ENCODE data around the gene ATXN8OS.
"Not testable (repeated sequence)": the region's sequence is repeated elsewhere in the genome, so short reads cannot be mapped to it uniquely, and the experiment has no call there.

The ATXN8OS gene

DNA sequence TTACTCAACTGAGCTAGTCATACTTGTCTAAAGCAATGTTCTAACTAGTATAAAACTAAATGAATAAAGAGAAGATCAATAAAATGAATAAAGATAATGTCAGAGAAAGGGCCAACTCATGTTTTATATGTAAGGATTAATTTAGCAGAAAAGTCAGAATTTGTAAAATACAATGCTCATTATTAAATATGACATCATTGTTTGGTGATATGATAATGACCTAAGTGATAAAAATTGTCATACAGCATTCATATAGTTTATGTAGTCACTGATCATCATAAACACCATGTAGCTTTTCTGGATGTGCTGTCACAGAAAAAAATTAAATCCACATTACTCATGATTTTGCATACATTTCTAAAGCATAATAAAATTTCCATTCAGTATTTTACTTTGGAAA lies 3.1 kb upstream of the ATXN8OS start:
- DNase-seq (ENCODE audit: low read depth): no peak

DNA sequence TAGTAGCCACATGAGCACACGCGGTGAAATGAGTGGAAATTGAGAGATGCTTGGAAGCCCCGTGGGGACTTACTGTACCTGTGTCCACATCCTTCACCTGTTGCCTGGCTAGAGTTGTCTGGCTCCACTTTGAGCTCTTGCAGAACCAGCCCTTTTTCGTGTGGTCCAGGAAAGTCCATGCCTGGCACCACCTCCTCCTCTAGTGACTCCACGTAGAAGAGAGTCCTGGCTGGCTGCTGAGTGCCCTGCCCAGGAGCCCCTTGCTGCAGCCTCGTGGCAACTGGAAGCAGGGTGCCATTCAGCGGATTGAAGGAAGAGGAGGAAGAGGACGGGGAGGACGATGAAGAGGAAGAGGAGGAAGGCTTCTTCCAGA lies 515 bp upstream of the ATXN8OS start:
- no peak overlapping the region for H3K4me3 ChIP-seq (replicated peaks; ENCODE audit: low read depth, low read length)
- DNase-seq (ENCODE audit: low read depth): no peak
- TF ChIP-seq, protein P1, sequence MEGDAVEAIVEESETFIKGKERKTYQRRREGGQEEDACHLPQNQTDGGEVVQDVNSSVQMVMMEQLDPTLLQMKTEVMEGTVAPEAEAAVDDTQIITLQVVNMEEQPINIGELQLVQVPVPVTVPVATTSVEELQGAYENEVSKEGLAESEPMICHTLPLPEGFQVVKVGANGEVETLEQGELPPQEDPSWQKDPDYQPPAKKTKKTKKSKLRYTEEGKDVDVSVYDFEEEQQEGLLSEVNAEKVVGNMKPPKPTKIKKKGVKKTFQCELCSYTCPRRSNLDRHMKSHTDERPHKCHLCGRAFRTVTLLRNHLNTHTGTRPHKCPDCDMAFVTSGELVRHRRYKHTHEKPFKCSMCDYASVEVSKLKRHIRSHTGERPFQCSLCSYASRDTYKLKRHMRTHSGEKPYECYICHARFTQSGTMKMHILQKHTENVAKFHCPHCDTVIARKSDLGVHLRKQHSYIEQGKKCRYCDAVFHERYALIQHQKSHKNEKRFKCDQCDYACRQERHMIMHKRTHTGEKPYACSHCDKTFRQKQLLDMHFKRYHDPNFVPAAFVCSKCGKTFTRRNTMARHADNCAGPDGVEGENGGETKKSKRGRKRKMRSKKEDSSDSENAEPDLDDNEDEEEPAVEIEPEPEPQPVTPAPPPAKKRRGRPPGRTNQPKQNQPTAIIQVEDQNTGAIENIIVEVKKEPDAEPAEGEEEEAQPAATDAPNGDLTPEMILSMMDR (IDR thresholded peaks at IDR 0.05; ENCODE audit: low read length, missing control alignments): no peak

More for the DNA sequence above, 3.1 kb upstream of the ATXN8OS start:
- no peak overlapping the region for H3K4me3 ChIP-seq (replicated peaks; ENCODE audit: low read depth, low read length)
- TF ChIP-seq, protein P1 (IDR thresholded peaks at IDR 0.05; ENCODE audit: low read length, missing control alignments): no peak

DNA sequence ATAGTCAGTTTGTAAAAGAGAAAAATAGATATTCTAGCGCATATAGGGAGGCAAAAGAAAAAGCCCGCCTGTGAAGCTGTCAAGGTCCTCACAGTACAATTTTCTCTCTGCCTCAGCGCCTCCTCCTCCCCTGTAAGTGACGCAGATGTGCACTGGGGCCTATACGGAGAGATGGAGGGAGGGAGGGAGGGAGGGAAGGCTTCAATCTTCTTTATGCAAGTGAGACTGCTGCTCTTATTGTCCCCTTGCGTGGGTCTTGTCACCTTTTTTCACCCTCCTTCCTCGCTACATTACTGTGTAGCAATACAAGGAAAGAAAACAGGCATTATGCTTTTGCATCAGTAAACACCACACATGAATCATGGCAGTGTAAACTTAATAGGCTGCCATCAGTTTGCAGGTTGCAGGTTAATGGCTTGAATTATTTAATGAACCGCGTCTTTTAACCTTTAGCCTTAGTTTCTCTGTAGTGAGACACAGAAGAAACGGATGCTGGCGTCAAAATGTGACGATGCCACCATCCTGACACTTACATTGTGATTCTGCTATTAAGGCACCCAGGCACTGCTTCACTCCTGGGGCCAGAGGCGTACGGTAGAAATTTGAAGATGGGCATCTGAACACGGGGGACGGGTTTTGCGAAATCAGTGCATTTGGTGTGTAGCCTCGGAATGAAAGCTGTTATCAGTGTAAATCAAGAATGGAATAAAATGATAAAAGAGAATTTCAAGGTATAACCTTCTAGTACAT lies 905 bp downstream of the ATXN8OS start, which contains the start of gene KLHL1:
TSS of gene KLHL1 (minus strand) at position 97 of the 750 bp plus-strand sequence. CDS start 753 bp downstream, outside the sequence.
- TF ChIP-seq, protein P1 (IDR thresholded peaks at IDR 0.05; ENCODE audit: low read length, missing control alignments): no peak
- DNase-seq (ENCODE audit: low read depth): no peak
- no peak within 1 kb of the TSS for H3K4me3 ChIP-seq (replicated peaks; ENCODE audit: low read depth, low read length)

DNA sequence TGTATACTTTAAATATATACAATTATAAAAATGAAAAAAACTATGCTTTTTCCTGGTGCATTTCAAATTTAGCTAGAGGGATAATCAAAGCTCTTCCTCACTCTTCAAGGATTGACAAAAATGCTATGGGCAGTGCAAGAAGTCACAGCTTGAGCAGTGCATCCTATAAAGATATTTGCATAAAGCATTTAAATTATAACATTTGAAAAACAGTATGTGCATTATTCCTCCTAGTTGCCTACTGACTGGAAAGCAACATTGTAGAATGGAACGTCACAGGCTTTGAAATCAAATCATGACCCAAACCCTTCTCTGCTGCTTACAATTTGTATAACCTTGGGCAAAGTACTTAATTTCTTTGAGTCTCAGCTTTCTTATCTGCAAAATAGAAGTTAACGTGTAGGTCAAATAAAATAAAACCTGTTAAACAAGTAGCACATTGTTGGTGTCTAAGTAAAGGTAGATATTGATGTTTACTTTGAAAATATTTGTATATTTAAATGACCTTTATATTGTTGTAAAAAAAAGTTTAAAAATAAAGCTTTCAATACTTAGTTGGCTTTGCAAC lies 9.8 kb downstream of the ATXN8OS start:
- H3K4me3 ChIP-seq (replicated peaks; ENCODE audit: low read depth, low read length): no peak overlapping the region
- TF ChIP-seq, protein P1 (IDR thresholded peaks at IDR 0.05; ENCODE audit: low read length, missing control alignments): no peak
- DNase-seq (ENCODE audit: low read depth): no peak

DNA sequence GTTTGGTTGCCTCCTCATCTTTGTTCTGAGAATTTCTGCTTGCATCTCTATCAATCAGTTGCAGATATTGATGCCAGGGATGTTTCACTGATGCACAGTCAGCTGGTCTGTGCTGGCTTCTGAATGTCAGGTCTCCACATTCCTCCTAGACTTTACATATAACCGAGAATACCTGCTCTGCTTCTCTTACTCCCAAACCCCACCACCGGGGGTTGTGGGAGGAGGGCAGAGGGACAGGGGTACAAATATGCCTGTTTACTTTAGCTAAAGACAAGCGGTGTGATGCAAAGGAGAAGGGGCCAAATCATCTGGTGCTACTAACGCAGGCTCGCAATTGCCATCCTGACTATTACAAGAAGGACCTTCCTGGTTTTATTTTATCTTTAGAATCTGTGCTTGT lies 18.1 kb downstream of the ATXN8OS start:
- DNase-seq (ENCODE audit: low read depth): no peak
- H3K4me3 ChIP-seq (replicated peaks; ENCODE audit: low read depth, low read length): no peak overlapping the region
- TF ChIP-seq, protein P1 (IDR thresholded peaks at IDR 0.05; ENCODE audit: low read length, missing control alignments): no peak

DNA sequence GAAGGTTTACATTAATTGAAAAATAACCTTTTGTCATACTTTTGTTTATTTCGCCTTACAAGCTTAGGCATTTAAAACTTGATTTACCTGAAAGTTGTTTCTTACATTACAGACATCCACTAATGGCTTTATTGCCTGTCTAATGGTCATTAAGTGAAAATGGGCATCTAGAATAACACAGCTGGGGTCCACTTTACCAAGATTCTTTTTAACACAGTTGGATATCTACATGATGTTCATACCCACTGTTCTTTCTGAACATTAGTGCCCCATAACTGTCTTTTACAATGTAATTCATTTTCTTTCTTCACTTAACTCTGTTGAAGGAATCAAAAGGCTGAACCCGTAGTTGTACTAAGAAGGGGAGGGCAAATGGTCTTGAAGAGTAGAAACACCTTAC lies 20.5 kb downstream of the ATXN8OS start:
- TF ChIP-seq, protein P1 (IDR thresholded peaks at IDR 0.05; ENCODE audit: low read length, missing control alignments): no peak
- no peak overlapping the region for H3K4me3 ChIP-seq (replicated peaks; ENCODE audit: low read depth, low read length)
- DNase-seq (ENCODE audit: low read depth): no peak

DNA sequence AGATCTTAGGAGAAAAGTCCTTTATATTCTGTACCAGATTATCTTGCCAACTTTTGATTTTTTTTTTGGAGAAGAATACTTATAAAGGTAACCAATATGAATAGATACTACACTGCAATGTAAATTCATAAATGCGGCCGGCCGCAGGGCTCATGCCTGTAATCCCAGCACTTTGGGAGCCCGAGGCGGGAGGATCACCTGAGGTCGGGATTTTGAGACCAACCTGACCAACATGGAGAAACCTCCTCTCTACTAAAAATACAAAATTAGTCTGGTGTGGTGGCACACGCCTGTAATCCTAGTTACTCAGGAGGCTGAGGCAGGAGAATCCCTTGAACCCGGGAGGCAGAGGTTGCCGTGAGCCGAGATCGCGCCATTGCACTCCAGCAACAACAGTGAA lies 35.0 kb downstream of the ATXN8OS start:
- not testable (repeated sequence) for DNase-seq (ENCODE audit: low read depth); H3K4me3 ChIP-seq (replicated peaks; ENCODE audit: low read depth, low read length)
